SU-DHL-6 (cell line): ENCODE results near the gene UGT1A6.
"Not testable (repeated sequence)": the region's sequence is repeated elsewhere in the genome, so short reads cannot be mapped to it uniquely, and the experiment has no call there.

Experiments
- H2AFZ ChIP-seq: fragments of 200-600 bp; sonication (generic); 2 replicates; pipeline ENCODE4 v1.6.1; 2014; ENCODE audit warnings: low read depth, mild to moderate bottlenecking, moderate library complexity, mixed read lengths, antibody characterized with exemption, low read length; ENCODE audit not compliant: severe bottlenecking
- H3F3A ChIP-seq: fragments of 200-600 bp; shearing (Covaris generic); 2 replicates; pipeline ENCODE4 v1.6.0; 2016; ENCODE audit warnings: antibody characterized with exemption, mild to moderate bottlenecking; ENCODE audit not compliant: insufficient read depth
- H3K27ac ChIP-seq: fragments of 200-600 bp; sonication (generic); 2 replicates; pipeline ENCODE4 v1.5.1; 2016; ENCODE audit warnings: low read depth, mild to moderate bottlenecking, low read length, moderate library complexity, mixed read lengths
- H3K27me3 ChIP-seq: fragments of 200-600 bp; sonication (generic), shearing (Covaris generic); 2 replicates; pipeline ENCODE4 v1.6.0; 2014; ENCODE audit warnings: mild to moderate bottlenecking, low read length
- H3K36me3 ChIP-seq: fragments of 200-600 bp; sonication (generic); 2 replicates; pipeline ENCODE4 v1.6.1; 2014; ENCODE audit warnings: mild to moderate bottlenecking, low read length, mixed read lengths
- H3K4me2 ChIP-seq: fragments of 300-600, 200-600 bp; shearing (Covaris generic), sonication (generic); 2 replicates; pipeline ENCODE4 v1.6.0; 2014; ENCODE audit warnings: low read length, low read depth, mild to moderate bottlenecking; ENCODE audit not compliant: poor library complexity, severe bottlenecking
- H3K4me3 ChIP-seq: fragments of 200-600 bp; sonication (generic); 2 replicates; pipeline ENCODE4 v1.5.1; 2014; ENCODE audit warnings: antibody characterized with exemption, low read length, mild to moderate bottlenecking, mixed read lengths; ENCODE audit not compliant: insufficient read depth, poor library complexity, severe bottlenecking
- H3K79me2 ChIP-seq: fragments of 200-600 bp; sonication (generic); 2 replicates; pipeline ENCODE4 v1.6.1; 2014; ENCODE audit warnings: mild to moderate bottlenecking, low read length, moderate library complexity; ENCODE audit not compliant: insufficient read depth
- H3K9ac ChIP-seq: fragments of 200-600 bp; sonication (generic); 2 replicates; pipeline ENCODE4 v1.7.0; 2014; ENCODE audit warnings: mild to moderate bottlenecking, low read length
- H3K9me2 ChIP-seq: fragments of 200-600 bp; sonication (generic); replicated peaks from 2 replicates; pipeline ENCODE4 v1.6.1; 2014; ENCODE audit warnings: low read length; ENCODE audit not compliant: insufficient read depth
- H3K9me3 ChIP-seq: fragments of 200-600 bp; sonication (generic); 2 replicates; pipeline ENCODE4 v1.6.1; 2014; ENCODE audit warnings: low read length, mixed read lengths; ENCODE audit not compliant: insufficient read depth
- H4K20me1 ChIP-seq: fragments of 200-600 bp; sonication (generic); 2 replicates; pipeline ENCODE4 v1.6.1; 2014; ENCODE audit warnings: low read depth, mild to moderate bottlenecking, antibody characterized with exemption, low read length, moderate library complexity, mixed read lengths
- CTCF ChIP-seq: fragments of 200-600 bp; sonication (generic); IDR thresholded peaks from one replicate; pipeline ENCODE4 v1.5.1; 2017; ENCODE audit warnings: antibody characterized with exemption, mild to moderate bottlenecking, low read length, moderate library complexity; ENCODE audit not compliant: insufficient read depth, poor library complexity, severe bottlenecking
- EZH2phosphoT487 ChIP-seq: fragments of 200-600 bp; sonication (generic), shearing (Covaris generic); conservative IDR thresholded peaks from 2 replicates; pipeline ENCODE4 v1.6.1; 2018; ENCODE audit warnings: mild to moderate bottlenecking, antibody characterized with exemption, low read length, moderate library complexity, mixed read lengths

The UGT1A6 gene

GRCh38 chr2:233746475-233747282 lies 54.0 kb downstream of the UGT1A6 start:
- TF ChIP-seq EZH2phosphoT487: no peak
- no peak for TF ChIP-seq CTCF
- H3K4me3 ChIP-seq: no peak overlapping the region
- no peak overlapping the region for H3K4me2 ChIP-seq
- no peaks in the 10 kb centered on the region for H3F3A ChIP-seq
- no peaks in the 10 kb centered on the region for H3K36me3 ChIP-seq
- H3K9me3 ChIP-seq: peaks cover 5% of the 10 kb centered on the region; the same call in 1 of the 2 replicates
- H3K27me3 ChIP-seq: no peaks in the 10 kb centered on the region
- H3K79me2 ChIP-seq: no peaks in the 10 kb centered on the region
- no peak overlapping the region for H3K27ac ChIP-seq
- H2AFZ ChIP-seq: no peak overlapping the region
- H3K9me2 ChIP-seq: no peaks in the 10 kb centered on the region
- no peak overlapping the region for H3K9ac ChIP-seq
- no peaks in the 10 kb centered on the region for H4K20me1 ChIP-seq

- no peak overlapping the region for H3K4me2 ChIP-seq
- H3K79me2 ChIP-seq: no peaks in the 10 kb centered on the region
- H2AFZ ChIP-seq: no peak overlapping the region
- no peaks in the 10 kb centered on the region for H3K36me3 ChIP-seq
- no peak overlapping the region for H3K27ac ChIP-seq
- no peaks in the 10 kb centered on the region for H3K27me3 ChIP-seq
- no peaks in the 10 kb centered on the region for H3F3A ChIP-seq
- no peaks in the 10 kb centered on the region for H4K20me1 ChIP-seq
- TF ChIP-seq CTCF: no peak
- TF ChIP-seq EZH2phosphoT487: no peak
- H3K9me3 ChIP-seq: peaks cover 5% of the 10 kb centered on the region; the same call in 1 of the 2 replicates
- no peaks in the 10 kb centered on the region for H3K9me2 ChIP-seq
- no peak overlapping the region for H3K4me3 ChIP-seq
- H3K9ac ChIP-seq: no peak overlapping the region
Observed at GRCh38 chr2:233747283-233747544, 54.5 kb downstream of the UGT1A6 start.

GRCh38 chr2:233750689-233751088 lies 58.0 kb downstream of the UGT1A6 start:
- H3K4me2 ChIP-seq, H3K27ac ChIP-seq, H3K79me2 ChIP-seq, H3K36me3 ChIP-seq, H3K9me3 ChIP-seq, H4K20me1 ChIP-seq, H2AFZ ChIP-seq, H3F3A ChIP-seq, H3K27me3 ChIP-seq, H3K4me3 ChIP-seq, H3K9me2 ChIP-seq, H3K9ac ChIP-seq: not testable (repeated sequence)

- not testable (repeated sequence) for H2AFZ ChIP-seq, H3K36me3 ChIP-seq, H3K9me2 ChIP-seq, H4K20me1 ChIP-seq, H3K79me2 ChIP-seq, H3K27ac ChIP-seq, H3K27me3 ChIP-seq, H3K4me3 ChIP-seq, H3K9me3 ChIP-seq, H3F3A ChIP-seq, H3K9ac ChIP-seq, H3K4me2 ChIP-seq
Observed at GRCh38 chr2:233751212-233752009, 58.7 kb downstream of the UGT1A6 start.
